ENCODE data around the gene AHSG. TPM values are rescaled to one million over a fixed set of nuclear protein-coding genes. Genes with fewer than 3 reads are reported as not detected.

Gene AHSG
- total and polyA plus RNA-seq, 7 donors: not detected

DNA sequence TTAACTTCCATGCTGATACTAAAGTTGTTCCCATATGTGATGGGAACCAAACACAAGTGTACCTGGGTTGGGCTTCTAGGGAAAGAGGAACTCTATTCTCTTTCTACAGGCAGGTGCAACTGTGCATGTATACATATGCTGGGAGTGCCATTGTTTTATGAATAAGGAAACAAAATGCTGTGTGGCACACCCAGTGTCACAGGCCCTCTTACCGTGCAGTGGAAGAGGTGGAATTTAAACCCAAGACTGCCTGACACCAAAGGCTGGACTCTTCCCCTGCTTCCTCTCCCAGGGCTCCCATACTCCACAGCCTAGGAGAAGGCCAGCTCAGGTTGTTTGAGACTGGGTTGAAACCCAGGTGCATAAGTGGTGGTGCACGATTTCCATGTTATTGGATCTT lies 25.4 kb downstream of the AHSG start:
- Histone ChIP-seq H3K4me3 (no peak overlapping the region), H3K4me1 (no peaks in the 10 kb centered on the region), H3K27me3 (ENCODE audit: insufficient read depth in 3 of 3, low read length in 2 of 3) (peaks cover 1 to 25% (median 4%) of the 10 kb centered on the region in 3 donors), H3K9me3 (no peaks in the 10 kb centered on the region), H3K36me3 (ENCODE audit: insufficient read depth in 1 of 2, low read depth in 1 of 2) (no peaks in the 10 kb centered on the region), H3K27ac (no peak overlapping the region)
- ATAC-seq (no peak), DNase-seq (no peak)
- WGBS, 3 donors: 78 to 85% (median 81%) methylated on average over 2 of the region's 2 CpGs
- intact Hi-C loops (cut with DNase I): no loop called here
- TF ChIP-seq, protein P1, sequence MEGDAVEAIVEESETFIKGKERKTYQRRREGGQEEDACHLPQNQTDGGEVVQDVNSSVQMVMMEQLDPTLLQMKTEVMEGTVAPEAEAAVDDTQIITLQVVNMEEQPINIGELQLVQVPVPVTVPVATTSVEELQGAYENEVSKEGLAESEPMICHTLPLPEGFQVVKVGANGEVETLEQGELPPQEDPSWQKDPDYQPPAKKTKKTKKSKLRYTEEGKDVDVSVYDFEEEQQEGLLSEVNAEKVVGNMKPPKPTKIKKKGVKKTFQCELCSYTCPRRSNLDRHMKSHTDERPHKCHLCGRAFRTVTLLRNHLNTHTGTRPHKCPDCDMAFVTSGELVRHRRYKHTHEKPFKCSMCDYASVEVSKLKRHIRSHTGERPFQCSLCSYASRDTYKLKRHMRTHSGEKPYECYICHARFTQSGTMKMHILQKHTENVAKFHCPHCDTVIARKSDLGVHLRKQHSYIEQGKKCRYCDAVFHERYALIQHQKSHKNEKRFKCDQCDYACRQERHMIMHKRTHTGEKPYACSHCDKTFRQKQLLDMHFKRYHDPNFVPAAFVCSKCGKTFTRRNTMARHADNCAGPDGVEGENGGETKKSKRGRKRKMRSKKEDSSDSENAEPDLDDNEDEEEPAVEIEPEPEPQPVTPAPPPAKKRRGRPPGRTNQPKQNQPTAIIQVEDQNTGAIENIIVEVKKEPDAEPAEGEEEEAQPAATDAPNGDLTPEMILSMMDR (IDR thresholded peaks at IDR 0.05): no peak

DNA sequence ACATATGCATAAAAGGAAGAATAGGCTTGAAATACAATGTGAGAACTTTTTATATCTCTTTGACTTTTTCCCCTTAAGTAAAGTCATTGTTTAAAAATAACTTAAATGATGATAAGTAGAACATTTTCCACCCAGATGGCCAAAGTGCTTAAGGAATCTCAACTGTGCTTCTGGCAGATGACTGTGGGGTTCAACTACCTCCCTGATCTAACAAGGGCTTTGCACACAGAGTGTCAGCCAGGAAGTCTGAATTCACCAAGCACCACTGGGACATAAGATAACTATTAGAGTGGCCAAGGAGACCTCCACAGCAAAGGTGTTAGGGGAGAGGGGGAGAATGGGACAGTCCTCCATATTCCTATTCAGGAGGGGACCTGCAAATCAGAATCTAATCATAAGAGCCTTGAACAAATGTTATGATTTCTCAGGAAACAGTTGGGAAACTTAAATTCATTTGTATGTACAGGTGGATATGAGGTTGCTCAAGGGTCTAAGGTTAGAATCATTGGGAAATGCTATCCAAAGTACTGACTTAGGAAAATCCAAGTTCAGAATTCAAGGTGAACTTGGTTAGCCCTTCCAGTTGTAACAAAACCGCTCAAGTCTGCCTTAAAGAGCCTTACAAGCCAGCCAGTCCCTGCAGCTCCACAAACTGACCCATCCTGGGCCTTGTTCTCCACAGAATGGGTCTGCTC lies 27.1 kb downstream of the AHSG start, which contains the start of gene FETUB:
TSS of gene FETUB (plus strand) at position 622 of the 695 bp plus-strand sequence. CDS start at position 684, 62 bp downstream.
- intact Hi-C loops (cut with DNase I): no loop called here
- Histone ChIP-seq H3K27ac (no peak within 1 kb of the TSS), H3K4me1 (no peaks in the 10 kb centered on the region), H3K36me3 (ENCODE audit: insufficient read depth in 1 of 2, low read depth in 1 of 2) (no peaks in the 10 kb centered on the region), H3K9me3 (no peaks in the 10 kb centered on the region), H3K27me3 (ENCODE audit: insufficient read depth in 3 of 3, low read length in 2 of 3) (peaks cover 2 to 31% (median 4%) of the 10 kb centered on the region in 3 donors), H3K4me3 (no peak within 1 kb of the TSS)
- 75 to 96% (median 88%) methylated on average over 1 of the region's 1 CpG for WGBS, 3 donors
- ATAC-seq: no peak
- TF ChIP-seq, protein P1 (IDR thresholded peaks at IDR 0.05): no peak
- no peak for DNase-seq

DNA sequence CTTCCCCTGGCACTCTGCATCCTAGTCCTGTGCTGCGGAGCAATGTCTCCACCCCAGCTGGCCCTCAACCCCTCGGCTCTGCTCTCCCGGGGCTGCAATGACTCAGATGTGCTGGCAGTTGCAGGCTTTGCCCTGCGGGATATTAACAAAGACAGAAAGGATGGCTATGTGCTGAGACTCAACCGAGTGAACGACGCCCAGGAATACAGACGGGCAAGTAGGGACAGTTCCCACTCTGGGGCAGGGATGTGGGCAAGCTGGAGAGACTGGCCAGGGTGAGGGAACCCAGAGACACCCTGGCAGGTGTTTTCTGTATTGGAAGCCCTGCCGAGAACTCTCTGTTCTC lies 27.6 kb downstream of the AHSG start:
- Histone ChIP-seq H3K27me3 (ENCODE audit: insufficient read depth in 3 of 3, low read length in 2 of 3) (peaks cover 2 to 31% (median 4%) of the 10 kb centered on the region in 3 donors), H3K36me3 (ENCODE audit: insufficient read depth in 1 of 2, low read depth in 1 of 2) (no peaks in the 10 kb centered on the region), H3K9me3 (no peaks in the 10 kb centered on the region), H3K4me3 (no peak overlapping the region), H3K4me1 (no peaks in the 10 kb centered on the region), H3K27ac (no peak overlapping the region)
- DNase-seq (peak in 1 of 2 donors; percentile 50), ATAC-seq (no peak)
- intact Hi-C loops (cut with DNase I): no loop called here
- TF ChIP-seq, protein P1 (IDR thresholded peaks at IDR 0.05): no peak
- 20 to 30% (median 24%) methylated on average over 9 of the region's 9 CpGs for WGBS, 3 donors

DNA sequence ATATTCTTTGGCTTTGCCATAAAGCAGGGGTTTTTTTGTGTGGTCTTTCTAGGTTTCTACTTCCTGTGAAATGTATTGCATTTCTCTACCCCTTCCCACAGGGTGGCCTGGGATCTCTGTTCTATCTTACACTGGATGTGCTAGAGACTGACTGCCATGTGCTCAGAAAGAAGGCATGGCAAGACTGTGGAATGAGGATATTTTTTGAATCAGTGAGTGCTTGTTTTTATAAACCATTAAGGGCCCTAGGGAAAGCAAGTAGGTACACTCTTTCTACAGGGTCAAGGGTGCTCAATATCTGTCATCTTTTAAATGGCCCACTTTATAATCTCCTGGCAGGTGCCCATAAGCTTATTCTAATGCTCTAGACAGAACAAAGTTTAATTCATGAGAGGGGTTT lies 28.1 kb downstream of the AHSG start:
- Histone ChIP-seq H3K4me1 (no peaks in the 10 kb centered on the region), H3K27ac (no peak overlapping the region), H3K9me3 (no peaks in the 10 kb centered on the region), H3K36me3 (ENCODE audit: insufficient read depth in 1 of 2, low read depth in 1 of 2) (no peaks in the 10 kb centered on the region), H3K27me3 (ENCODE audit: insufficient read depth in 3 of 3, low read length in 2 of 3) (peaks cover 2 to 27% (median 4%) of the 10 kb centered on the region in 3 donors), H3K4me3 (no peak overlapping the region)
- DNase-seq: no peak
- ATAC-seq: no peak
- intact Hi-C loops (cut with DNase I): no loop called here
- TF ChIP-seq, protein P1 (IDR thresholded peaks at IDR 0.05): no peak

DNA sequence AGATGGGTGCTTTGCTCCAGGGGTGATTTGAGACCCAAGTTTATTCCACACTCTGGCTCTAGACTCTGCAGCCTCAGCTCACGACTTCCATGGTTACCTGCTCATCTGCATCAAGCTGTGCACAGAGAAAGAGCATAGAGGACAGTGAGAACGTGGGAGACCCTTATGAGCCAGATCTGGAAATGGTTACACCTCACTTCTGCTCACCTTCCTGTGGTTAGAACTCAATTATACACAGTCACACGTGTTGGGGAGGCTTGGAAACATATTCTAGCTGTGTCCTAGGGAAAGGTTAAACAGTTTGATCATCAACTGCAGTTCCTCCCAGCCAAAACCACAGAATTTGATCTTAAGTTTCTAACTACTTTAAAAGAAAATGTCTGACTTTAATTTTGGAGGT lies 29.2 kb downstream of the AHSG start:
- no peaks in the 10 kb centered on the region for H3K4me1 ChIP-seq
- no peaks in the 10 kb centered on the region for H3K36me3 ChIP-seq (ENCODE audit: insufficient read depth in 1 of 2, low read depth in 1 of 2)
- WGBS, 3 donors: 52 to 60% (median 59%) methylated on average over 3 of the region's 3 CpGs
- no peaks in the 10 kb centered on the region for H3K9me3 ChIP-seq
- no peak overlapping the region for H3K4me3 ChIP-seq
- TF ChIP-seq, protein P1 (IDR thresholded peaks at IDR 0.05): no peak
- intact Hi-C loops (cut with DNase I): no loop called here
- H3K27me3 ChIP-seq (ENCODE audit: insufficient read depth in 3 of 3, low read length in 2 of 3): peaks cover 2 to 27% (median 4%) of the 10 kb centered on the region in 3 donors
- ATAC-seq (no peak), DNase-seq (no peak)
- no peak overlapping the region for H3K27ac ChIP-seq
